CD14-positive monocyte (primary cell): ENCODE measurements around the gene SLC16A4. TPM values are rescaled to one million over a fixed set of nuclear protein-coding genes. Genes with fewer than 3 reads are reported as not detected.
A peak's percentile ranks its signal among the peaks of the same experiment; 100 is the strongest.

Experiments
- DNase-seq, 3 donors: peaks; one replicate each; pipeline ENCODE4 v3.0.0-alpha.2; 2011 to 2022
- H2AFZ ChIP-seq: 2 replicates; pipeline ENCODE4 v1.6.0; 2012; ENCODE audit warnings: mild to moderate bottlenecking, low read depth, low read length, inconsistent platforms; ENCODE audit not compliant: insufficient read depth, poor library complexity, severe bottlenecking
- H3K27ac ChIP-seq, 2 donors: 1 replicate in 1 of 2; 2 replicates in 1 of 2; pipeline ENCODE4 v1.5.1; 2012 to 2013; ENCODE audit warnings: low read length in 2 of 2, control low read depth in 1 of 2, inconsistent platforms in 1 of 2, low read depth in 1 of 2, mild to moderate bottlenecking in 1 of 2
- H3K27me3 ChIP-seq, 2 donors: one replicate each; pipeline versions ENCODE4 v1.6.0 to v1.6.1; 2011 to 2013; ENCODE audit warnings: low read length in 2 of 2; ENCODE audit not compliant: control insufficient read depth in 2 of 2, insufficient read depth in 2 of 2
- H3K36me3 ChIP-seq, 2 donors: replicated peaks in 1 of 2; 1 replicate in 1 of 2; 2 replicates in 1 of 2; pipeline versions ENCODE4 v1.5.1 to v1.6.1; 2012 to 2013; ENCODE audit warnings: low read length in 2 of 2, control low read depth in 1 of 2, inconsistent platforms in 1 of 2, mild to moderate bottlenecking in 1 of 2; ENCODE audit not compliant: insufficient read depth in 2 of 2, control insufficient read depth in 1 of 2
- H3K4me1 ChIP-seq, 2 donors: 1 replicate in 1 of 2; 2 replicates in 1 of 2; pipeline versions ENCODE4 v1.5.1 to v1.6.1; 2012 to 2013; ENCODE audit warnings: low read length in 2 of 2, control low read depth in 1 of 2, inconsistent platforms in 1 of 2, mild to moderate bottlenecking in 1 of 2, moderate library complexity in 1 of 2; ENCODE audit not compliant: insufficient read depth in 2 of 2, control insufficient read depth in 1 of 2
- H3K4me2 ChIP-seq: replicated peaks from 2 replicates; pipeline ENCODE3; 2012; ENCODE audit warnings: low read length, moderate library complexity, mild to moderate bottlenecking; ENCODE audit not compliant: poor library complexity, severe bottlenecking; ENCODE audit errors: extremely low read depth
- H3K4me3 ChIP-seq, 3 experiments: fragments of 200-600 bp in 1 of 3; sonication (generic) in 1 of 3; replicated peaks in 1 of 3; 1 replicate in 2 of 3; 2 replicates in 1 of 3; pipeline ENCODE4 v1.5.1; 2011 to 2013; ENCODE audit warnings: low read length in 3 of 3, mild to moderate bottlenecking in 3 of 3, control low read depth in 2 of 3, low read depth in 2 of 3, inconsistent platforms in 1 of 3, moderate library complexity in 1 of 3
- H3K79me2 ChIP-seq: 2 replicates; pipeline ENCODE4 v1.6.0; 2012; ENCODE audit warnings: mild to moderate bottlenecking, control low read depth, inconsistent platforms, low read length, moderate library complexity; ENCODE audit not compliant: insufficient read depth
- H3K9ac ChIP-seq: 2 replicates; pipeline ENCODE4 v1.6.0; 2017; ENCODE audit warnings: low read length, mild to moderate bottlenecking; ENCODE audit not compliant: insufficient read depth, poor library complexity, severe bottlenecking
- H3K9me3 ChIP-seq, 2 donors: replicated peaks in 1 of 2; 1 replicate in 1 of 2; 2 replicates in 1 of 2; pipeline versions ENCODE4 v1.5.1 to v1.6.1; 2012 to 2013; ENCODE audit warnings: low read length in 2 of 2, control low read depth in 1 of 2; ENCODE audit not compliant: control insufficient read depth in 1 of 2, insufficient read depth in 1 of 2
- H4K20me1 ChIP-seq: 2 replicates; pipeline ENCODE4 v1.6.0; 2012; ENCODE audit warnings: mild to moderate bottlenecking, low read length, control low read depth, moderate library complexity; ENCODE audit not compliant: insufficient read depth
- H3K27ac Mint-ChIP-seq, 7 donors: one replicate each; pipeline ENCODE4 v1.8.0; 2020; ENCODE audit warnings: mild to moderate bottlenecking in 7 of 7, mixed read lengths in 7 of 7, moderate library complexity in 6 of 7, inconsistent platforms in 2 of 7
- H3K27me3 Mint-ChIP-seq, 3 donors: one replicate each; pipeline ENCODE4 v1.8.0; 2021 to 2022; ENCODE audit warnings: low read depth in 3 of 3, mild to moderate bottlenecking in 3 of 3, mixed read lengths in 3 of 3, moderate library complexity in 3 of 3, inconsistent platforms in 1 of 3
- H3K36me3 Mint-ChIP-seq, 2 donors: one replicate each; pipeline ENCODE4 v1.8.0; 2020; ENCODE audit warnings: mixed read lengths in 2 of 2, inconsistent platforms in 1 of 2, mild to moderate bottlenecking in 1 of 2
- H3K4me1 Mint-ChIP-seq: one replicate; pipeline ENCODE4 v1.8.0; 2020; ENCODE audit warnings: mild to moderate bottlenecking, mixed read lengths
- H3K4me3 Mint-ChIP-seq, 2 donors: one replicate each; pipeline ENCODE4 v1.8.0; 2020; ENCODE audit warnings: mild to moderate bottlenecking in 2 of 2, mixed read lengths in 2 of 2, moderate library complexity in 1 of 2
- H3K9me3 Mint-ChIP-seq, 7 donors: one replicate each; pipeline ENCODE4 v1.8.0; 2020 to 2022; ENCODE audit warnings: mixed read lengths in 7 of 7, mild to moderate bottlenecking in 6 of 7, moderate library complexity in 6 of 7, inconsistent platforms in 2 of 7
- WGBS: methylation state at CpG from one replicate; pipeline ENCODE4 v1.1.5; 2013; ENCODE audit warnings: missing lambda C conversion rate; ENCODE audit not compliant: insufficient coverage; 5-methylcytosine and 5-hydroxymethylcytosine counted together
- intact Hi-C, 2 donors: fragments of 100-400 bp; cut with micrococcal nuclease; formaldehyde crosslinking; loops; one replicate each; pipeline versions ENCODE4 v1.15.0 to v1.15.1; 2023
- polyA plus RNA-seq, 3 donors: library from polyadenylated mRNA; depleted of rRNA in 1 of 3; unstranded in 2 of 3; stranded (reverse) in 1 of 3; fragments of 300-500 nt in 2 of 3; fragments of >200 nt in 1 of 3; fragmentation: Illumina TruSeq in 2 of 3; gene quantifications; 1 replicate in 2 of 3; 2 replicates in 1 of 3; pipeline ENCODE4 v1.2.3, GENCODE V29; 2012 to 2021
- TF ChIP-seq, protein P1 (sequence below): fragments of 200-600 bp; IDR thresholded peaks from one replicate; pipeline ENCODE4 v1.8.0; 2022; ENCODE audit warnings: antibody characterized with exemption, mild to moderate bottlenecking

Gene SLC16A4
- polyA plus RNA-seq, 3 donors, result 0.13 to 0.26 (median 0.25) TPM

DNA sequence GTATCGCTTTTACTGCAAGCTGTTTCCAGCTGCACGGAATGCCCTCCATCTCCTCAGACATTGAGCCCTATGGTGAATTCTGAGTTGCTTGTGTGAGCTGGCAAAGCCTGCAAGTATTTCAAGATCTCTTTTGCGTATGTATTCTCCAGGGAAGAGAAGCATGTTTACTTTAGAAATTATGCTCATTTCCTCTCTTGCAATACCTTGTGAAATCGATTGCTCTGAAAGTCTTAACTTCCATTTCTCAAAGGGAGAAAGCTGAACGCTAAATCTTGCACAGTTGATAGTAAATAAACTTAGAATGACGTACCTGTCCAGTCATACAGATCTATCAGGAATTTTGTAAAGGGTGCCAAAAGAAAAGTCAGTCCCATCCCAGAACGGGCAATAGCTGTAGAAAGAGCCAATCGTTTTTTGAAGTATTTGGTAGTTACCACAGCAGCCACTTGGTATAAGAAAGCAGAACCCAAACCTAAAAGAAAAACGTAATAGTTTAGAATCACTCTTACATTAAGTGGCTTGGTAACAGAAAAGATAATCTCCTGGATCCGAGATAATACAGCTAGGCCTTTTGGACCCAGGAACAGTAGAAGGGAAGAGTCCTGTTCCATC lies 10.0 kb downstream of the SLC16A4 start:
- Histone ChIP-seq H3K79me2 (no peaks in the 10 kb centered on the region), H3K4me3 (peak overlapping the region in 2 of 3 experiments; percentile 45 to 59), H3K4me1 (peaks cover 46 to 50% of the 10 kb centered on the region in 2 donors), H3K27ac (peak overlapping the region; percentile 83 to 89), H4K20me1 (no peaks in the 10 kb centered on the region), H3K36me3 (peaks cover 9 to 24% of the 10 kb centered on the region in 2 donors), H3K4me2 (peak overlapping the region; percentile 61), H3K27me3 (no peaks in the 10 kb centered on the region), H3K9me3 (no peaks in the 10 kb centered on the region), H2AFZ (peak overlapping the region; percentile 61), H3K9ac (peak overlapping the region; percentile 51)
- H3K27ac Mint-ChIP-seq, result peak overlapping the region; percentile 91 to 96 (median 92)
- peak; percentile 40 to 63 (median 53) for DNase-seq
- intact Hi-C loops, result no loop called here
- H3K4me1 Mint-ChIP-seq, result peaks cover 54% of the 10 kb centered on the region
- peaks cover 0 to 2% (median 0%) of the 10 kb centered on the region in 3 donors for H3K27me3 Mint-ChIP-seq
- peak overlapping the region; percentile 59 to 80 for H3K4me3 Mint-ChIP-seq
- peaks cover 20 to 37% of the 10 kb centered on the region in 2 donors for H3K36me3 Mint-ChIP-seq
- H3K9me3 Mint-ChIP-seq, result no peaks in the 10 kb centered on the region
- no CpG with 5 or more reads among the region's 10 CpGs for WGBS
- TF ChIP-seq, protein P1, sequence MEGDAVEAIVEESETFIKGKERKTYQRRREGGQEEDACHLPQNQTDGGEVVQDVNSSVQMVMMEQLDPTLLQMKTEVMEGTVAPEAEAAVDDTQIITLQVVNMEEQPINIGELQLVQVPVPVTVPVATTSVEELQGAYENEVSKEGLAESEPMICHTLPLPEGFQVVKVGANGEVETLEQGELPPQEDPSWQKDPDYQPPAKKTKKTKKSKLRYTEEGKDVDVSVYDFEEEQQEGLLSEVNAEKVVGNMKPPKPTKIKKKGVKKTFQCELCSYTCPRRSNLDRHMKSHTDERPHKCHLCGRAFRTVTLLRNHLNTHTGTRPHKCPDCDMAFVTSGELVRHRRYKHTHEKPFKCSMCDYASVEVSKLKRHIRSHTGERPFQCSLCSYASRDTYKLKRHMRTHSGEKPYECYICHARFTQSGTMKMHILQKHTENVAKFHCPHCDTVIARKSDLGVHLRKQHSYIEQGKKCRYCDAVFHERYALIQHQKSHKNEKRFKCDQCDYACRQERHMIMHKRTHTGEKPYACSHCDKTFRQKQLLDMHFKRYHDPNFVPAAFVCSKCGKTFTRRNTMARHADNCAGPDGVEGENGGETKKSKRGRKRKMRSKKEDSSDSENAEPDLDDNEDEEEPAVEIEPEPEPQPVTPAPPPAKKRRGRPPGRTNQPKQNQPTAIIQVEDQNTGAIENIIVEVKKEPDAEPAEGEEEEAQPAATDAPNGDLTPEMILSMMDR, result no peak

DNA sequence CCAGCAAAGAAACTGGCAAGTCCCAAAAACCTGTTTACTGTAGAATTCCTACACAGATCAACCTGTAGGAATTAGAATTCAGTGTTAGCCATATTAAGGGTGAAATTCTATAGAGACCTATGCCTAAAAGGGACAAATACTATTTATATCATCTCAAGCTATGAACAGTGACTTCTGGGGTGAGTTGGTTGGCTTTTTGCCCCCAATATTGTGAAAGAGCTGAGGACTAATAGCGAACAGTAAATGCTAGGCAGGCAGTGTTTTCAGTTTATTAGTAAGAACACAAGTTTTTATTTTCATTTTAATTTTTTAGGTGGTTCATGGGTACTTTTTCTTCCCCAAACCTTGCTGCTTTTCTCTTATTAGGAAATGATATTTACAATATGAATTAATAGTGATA lies 15.3 kb downstream of the SLC16A4 start:
- intact Hi-C loops, result no loop called here
- Histone ChIP-seq H3K4me2 (no peak overlapping the region), H3K4me1 (peaks cover 10 to 12% of the 10 kb centered on the region in 2 donors), H3K27me3 (no peaks in the 10 kb centered on the region), H3K9ac (no peak overlapping the region), H3K4me3 (no peak overlapping the region), H4K20me1 (no peaks in the 10 kb centered on the region), H3K36me3 (peaks cover 38 to 73% of the 10 kb centered on the region in 2 donors), H3K79me2 (peaks cover 8% of the 10 kb centered on the region), H3K9me3 (no peaks in the 10 kb centered on the region), H3K27ac (no peak overlapping the region), H2AFZ (no peak overlapping the region)
- no peak overlapping the region for H3K4me3 Mint-ChIP-seq
- no CpG with 5 or more reads among the region's 1 CpG for WGBS
- peak overlapping the region in 2 of 7 donors; percentile 12 to 26 for H3K27ac Mint-ChIP-seq
- no peaks in the 10 kb centered on the region for H3K9me3 Mint-ChIP-seq
- H3K4me1 Mint-ChIP-seq, result peaks cover 13% of the 10 kb centered on the region
- no peak for DNase-seq
- TF ChIP-seq, protein P1, result no peak
- peaks cover 47 to 56% of the 10 kb centered on the region in 2 donors for H3K36me3 Mint-ChIP-seq
- H3K27me3 Mint-ChIP-seq, result peaks cover 0 to 2% (median 0%) of the 10 kb centered on the region in 3 donors
